OCI-LY3 (cell line): ENCODE measurements around the gene LDAH.
A peak's percentile ranks its signal among the peaks of the same experiment; 100 is the strongest.

Source experiments
- H2AFZ ChIP-seq: fragments of 200-600, 300-600 bp; shearing (Covaris generic); 2 replicates; pipeline ENCODE4 v1.6.0; 2014; ENCODE audit warnings: antibody characterized with exemption, low read depth, low read length
- H3K27ac ChIP-seq: fragments of 200-600, 300-600 bp; sonication (generic); 2 replicates; pipeline ENCODE4 v1.5.1; 2014; ENCODE audit warnings: mild to moderate bottlenecking, low read length, moderate library complexity, mixed read lengths
- H3K27me3 ChIP-seq: fragments of 200-600, 300-600 bp; sonication (generic); 2 replicates; pipeline ENCODE4 v1.6.1; 2014; ENCODE audit warnings: low read depth, low read length, mixed read lengths
- H3K36me3 ChIP-seq: fragments of 200-600, 300-600 bp; sonication (generic); replicated peaks from 2 replicates; pipeline ENCODE3; 2014; ENCODE audit warnings: low read depth, low read length, mixed read lengths
- H3K4me1 ChIP-seq: fragments of 300-600, 200-600 bp; sonication (generic); 2 replicates; pipeline ENCODE4 v1.6.1; 2014; ENCODE audit warnings: low read length, mixed read lengths
- H3K4me2 ChIP-seq: fragments of 200-600, 300-600 bp; sonication (generic); 2 replicates; pipeline ENCODE4 v1.6.1; 2014; ENCODE audit warnings: low read length, mixed read lengths
- H3K4me3 ChIP-seq: fragments of 300-600, 200-600 bp; sonication (generic); 2 replicates; pipeline ENCODE4 v1.5.1; 2014; ENCODE audit warnings: antibody characterized with exemption, mild to moderate bottlenecking, low read length, moderate library complexity
- H3K79me2 ChIP-seq: fragments of 300-600, 200-600 bp; shearing (Covaris generic); 2 replicates; pipeline ENCODE4 v1.6.1; 2014; ENCODE audit warnings: mild to moderate bottlenecking, low read length, mixed read lengths
- H3K9ac ChIP-seq: fragments of 300-600, 200-600 bp; shearing (Covaris generic); 2 replicates; pipeline ENCODE4 v1.6.0; 2014; ENCODE audit warnings: mild to moderate bottlenecking, low read length, moderate library complexity
- H3K9me3 ChIP-seq: fragments of 200-600, 300-600 bp; shearing (Covaris generic); 2 replicates; pipeline ENCODE4 v1.6.1; 2014; ENCODE audit warnings: low read length, mixed read lengths; ENCODE audit not compliant: insufficient read depth
- H4K20me1 ChIP-seq: fragments of 200-600, 300-600 bp; sonication (generic); 2 replicates; pipeline ENCODE4 v1.6.1; 2016; ENCODE audit warnings: low read length, mixed read lengths; ENCODE audit not compliant: insufficient read depth
- CTCF ChIP-seq: fragments of 200-600, 300-600 bp; sonication (generic); IDR thresholded peaks from 2 replicates; pipeline ENCODE4 v1.5.1; 2014; ENCODE audit warnings: antibody characterized with exemption, low read length, low read depth
- EZH2phosphoT487 ChIP-seq: fragments of 200-600 bp; shearing (Covaris generic); IDR thresholded peaks from 2 replicates; pipeline ENCODE4 v1.6.1; 2018; ENCODE audit warnings: antibody characterized with exemption, mixed run types, low read depth

The LDAH gene

GRCh38 chr2:20667531-20668401 is 155.1 kb downstream of the LDAH start:
- H3K27me3 ChIP-seq = peaks cover 31% of the 10 kb centered on the region
- H3K4me3 ChIP-seq = peak overlapping the region; percentile 100
- peak overlapping the region; percentile 100 for H3K9ac ChIP-seq
- H3K4me1 ChIP-seq = peaks cover 36% of the 10 kb centered on the region
- H3K79me2 ChIP-seq = peaks cover 47% of the 10 kb centered on the region
- H3K27ac ChIP-seq = peak overlapping the region; percentile 55
- H3K36me3 ChIP-seq = peaks cover 26% of the 10 kb centered on the region
- 0 out of 2 replicates have a peak overlapping the region, but pooled peaks have one; percentile 52 for H2AFZ ChIP-seq
- peak overlapping the region; percentile 100 for H3K4me2 ChIP-seq
- no peaks in the 10 kb centered on the region for H3K9me3 ChIP-seq
- no peaks in the 10 kb centered on the region for H4K20me1 ChIP-seq
- TF ChIP-seq EZH2phosphoT487 (no peak), CTCF (no peak)

DNA sequence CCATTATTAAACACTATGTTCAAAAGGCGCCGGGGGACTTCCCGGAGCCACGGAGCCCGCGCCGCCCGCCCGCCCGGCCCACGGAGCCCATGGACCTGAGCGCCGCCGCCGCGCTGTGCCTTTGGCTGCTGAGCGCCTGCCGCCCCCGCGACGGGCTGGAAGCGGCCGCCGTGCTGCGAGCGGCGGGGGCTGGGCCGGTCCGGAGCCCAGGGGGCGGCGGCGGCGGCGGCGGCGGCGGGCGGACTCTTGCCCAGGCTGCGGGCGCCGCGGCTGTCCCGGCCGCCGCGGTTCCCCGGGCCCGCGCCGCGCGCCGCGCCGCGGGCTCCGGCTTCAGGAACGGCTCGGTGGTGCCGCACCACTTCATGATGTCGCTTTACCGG is 155.8 kb downstream of the LDAH start:
- Histone ChIP-seq H3K4me3 (peak overlapping the region; percentile 100), H3K4me2 (peak overlapping the region; percentile 100), H3K27ac (peak overlapping the region; percentile 55)

DNA sequence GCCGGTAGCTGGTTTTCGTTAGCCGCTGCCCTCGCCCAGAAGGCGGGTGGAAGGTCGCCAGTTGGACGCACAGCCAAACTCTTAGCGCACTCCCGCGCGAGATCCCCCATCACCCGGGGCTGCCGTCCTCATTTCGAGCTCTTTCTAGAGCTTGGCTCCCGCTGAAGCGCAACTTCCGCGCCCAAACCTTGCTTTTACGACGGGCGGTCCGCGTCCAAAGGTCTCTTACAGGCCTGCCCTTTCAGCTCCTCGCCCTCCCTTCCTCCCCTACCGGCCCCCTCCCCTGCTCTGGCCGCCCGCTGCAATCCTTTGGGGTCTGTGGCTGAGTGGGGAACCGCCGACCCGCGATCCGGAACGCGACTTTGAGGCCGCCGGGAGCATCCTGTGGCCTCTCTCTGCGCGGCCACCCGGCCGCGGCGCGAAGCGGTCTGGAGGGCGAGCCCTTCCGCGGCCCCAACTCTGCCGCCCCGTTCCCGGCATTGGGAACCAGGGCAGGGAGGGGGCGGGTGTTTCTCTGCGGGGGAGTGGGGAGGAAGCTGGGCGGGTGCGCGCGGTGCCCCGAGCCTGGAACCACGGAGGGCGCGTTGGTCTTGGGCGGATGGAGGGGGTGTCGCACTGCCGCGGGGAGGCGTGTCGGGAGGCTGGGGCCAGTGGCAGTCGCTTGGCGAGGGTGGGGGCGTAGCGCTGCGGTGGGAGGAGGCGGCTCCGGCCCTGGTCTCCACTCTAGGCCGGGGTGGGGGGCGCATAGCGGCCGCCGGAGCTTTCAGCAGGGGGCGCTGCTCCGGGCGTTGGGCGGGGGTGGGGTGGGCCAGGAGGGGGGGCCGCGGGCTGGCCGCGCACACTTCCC is 156.4 kb downstream of the LDAH start, which contains the start of gene GDF7:
Gene GDF7 (plus strand): TSS at position 841 of the 847 bp plus-strand sequence. CDS start 96 bp downstream, outside the sequence.
- Histone ChIP-seq H3K9ac (peak within 1 kb of the TSS; percentile 100), H3K27ac (peak within 1 kb of the TSS; percentile 55), H4K20me1 (no peaks in the 10 kb centered on the region), H3K9me3 (no peaks in the 10 kb centered on the region), H3K36me3 (peaks cover 20% of the 10 kb centered on the region), H3K4me2 (peak within 1 kb of the TSS; percentile 100), H3K4me1 (peaks cover 28% of the 10 kb centered on the region), H3K79me2 (peaks cover 38% of the 10 kb centered on the region), H3K27me3 (peaks cover 39% of the 10 kb centered on the region), H2AFZ (peak within 1 kb of the TSS; percentile 75; the same call in 1 of the 2 replicates), H3K4me3 (peak within 1 kb of the TSS; percentile 100)
- TF ChIP-seq CTCF = peak; percentile 45; the same call in 1 of the 2 replicates
- TF ChIP-seq EZH2phosphoT487 = no peak

More for the DNA sequence above, 155.8 kb downstream of the LDAH start:
- no peak for TF ChIP-seq CTCF
- peaks cover 23% of the 10 kb centered on the region for H3K36me3 ChIP-seq
- H3K4me1 ChIP-seq = peaks cover 30% of the 10 kb centered on the region
- H3K79me2 ChIP-seq = peaks cover 41% of the 10 kb centered on the region
- H3K9me3 ChIP-seq = no peaks in the 10 kb centered on the region
- H4K20me1 ChIP-seq = no peaks in the 10 kb centered on the region
- H3K9ac ChIP-seq = peak overlapping the region; percentile 100
- H3K27me3 ChIP-seq = peaks cover 37% of the 10 kb centered on the region
- no peak overlapping the region for H2AFZ ChIP-seq

DNA sequence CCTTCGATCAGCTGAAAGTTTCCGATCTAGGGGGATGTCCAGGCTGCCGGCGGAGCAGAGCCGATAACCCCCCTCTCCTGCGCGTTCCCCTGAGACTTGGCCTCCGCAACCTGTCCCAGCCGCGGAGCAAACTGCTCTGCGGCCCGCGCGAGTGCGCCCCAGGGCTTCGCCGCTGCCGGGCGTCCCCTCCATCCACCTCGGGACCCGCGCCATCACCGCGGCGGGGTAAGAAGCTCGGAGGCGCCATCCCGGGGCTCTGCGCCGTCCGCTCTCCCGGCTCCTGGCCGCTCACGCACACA is 156.9 kb downstream of the LDAH start:
- Histone ChIP-seq H3K79me2 (peaks cover 33% of the 10 kb centered on the region), H3K4me3 (peak overlapping the region; percentile 100), H3K9me3 (no peaks in the 10 kb centered on the region), H3K4me2 (peak overlapping the region; percentile 78), H3K4me1 (peaks cover 26% of the 10 kb centered on the region), H3K9ac (peak overlapping the region; percentile 76), H4K20me1 (no peaks in the 10 kb centered on the region), H3K27me3 (peaks cover 39% of the 10 kb centered on the region), H2AFZ (peak overlapping the region; percentile 75; the same call in 1 of the 2 replicates), H3K36me3 (peaks cover 15% of the 10 kb centered on the region), H3K27ac (no peak overlapping the region)
- TF ChIP-seq CTCF (no peak), EZH2phosphoT487 (no peak)
